ENCODE measurements around the gene ZNF438. TPM values are rescaled to one million over a fixed set of nuclear protein-coding genes. Genes with fewer than 3 reads are reported as not detected.

The ZNF438 gene
- total and polyA plus RNA-seq, 2 of the 8 experiments (the other 6 are each of a cell fraction or from before 2014, with no cell fraction given) = 0.95 to 1.7 TPM

DNA sequence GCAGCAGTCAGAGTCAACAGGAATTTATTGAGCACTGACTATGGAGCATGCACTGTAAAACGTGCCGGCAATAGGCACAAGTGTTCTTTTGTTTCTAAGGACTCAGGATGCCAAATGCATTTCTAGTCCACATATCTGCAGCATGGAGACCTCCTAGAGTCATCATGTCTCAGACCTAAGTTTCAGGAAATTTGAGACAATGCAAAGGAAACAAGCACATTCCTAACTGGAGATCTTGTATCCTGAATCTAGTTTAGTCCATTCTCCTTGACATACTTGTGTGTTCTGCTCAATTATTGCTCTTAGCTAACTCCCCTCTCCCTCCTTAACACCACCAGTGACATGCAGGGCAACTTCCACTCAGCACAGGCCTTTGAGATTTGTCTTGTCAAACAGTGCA is 173.2 kb downstream of the ZNF438 start:
- Histone ChIP-seq H3K27ac (ENCODE audit: low read depth, low read length) (no peak overlapping the region), H2BK12ac (ENCODE audit: low read depth, low read length) (no peak overlapping the region), H3K14ac (ENCODE audit: insufficient read length) (no peak overlapping the region), H2AFZ (ENCODE audit: low read length) (no peak overlapping the region), H2AK5ac (ENCODE audit: low read depth, low read length) (no peak overlapping the region), H3K9me3 (ENCODE audit: insufficient read depth in 2 of 2, low read depth in 1 of 2, low read length in 1 of 2) (no peaks in the 10 kb centered on the region), H3K79me1 (ENCODE audit: low read depth, low read length) (no peaks in the 10 kb centered on the region), H3K4me2 (ENCODE audit: insufficient read depth in 1 of 2, low read depth in 2 of 2, low read length in 2 of 2) (no peak overlapping the region), H3K9ac (replicated peaks in 1 of 4; ENCODE audit: extremely low read depth in 1 of 4, low read depth in 3 of 4, low read length in 3 of 4) (no peak overlapping the region), H3K79me2 (ENCODE audit: control insufficient read depth in 1 of 2, insufficient read depth in 2 of 2, low read length in 2 of 2) (no peaks in the 10 kb centered on the region), H3K4me1 (replicated peaks in 1 of 4; ENCODE audit: control insufficient read depth in 3 of 4, insufficient read depth in 4 of 4, low read length in 3 of 4) (peaks cover 0 to 7% (median 3%) of the 10 kb centered on the region in 4 experiments; a peak in 3 of 7 replicates), H2BK20ac (ENCODE audit: low read length) (no peak overlapping the region), H4K91ac (replicated peaks; ENCODE audit: insufficient read length, low read length) (no peak overlapping the region), H3K56ac (replicated peaks; ENCODE audit: insufficient read length, low read depth, low read length) (no peak overlapping the region), H3K4me3 (ENCODE audit: extremely low read depth in 1 of 4, insufficient read depth in 2 of 4, low read depth in 3 of 4, low read length in 4 of 4) (no peak overlapping the region), H2BK120ac (replicated peaks; ENCODE audit: low read depth, low read length) (no peak overlapping the region), H4K5ac (ENCODE audit: insufficient read length, low read depth, low read length) (no peak overlapping the region), H3K27me3 (replicated peaks in 1 of 4; ENCODE audit: control insufficient read depth in 3 of 4, extremely low read depth in 1 of 4, insufficient read depth in 3 of 4, low read length in 3 of 4) (no peaks in the 10 kb centered on the region), H3K36me3 (ENCODE audit: control insufficient read depth in 2 of 4, insufficient read depth in 4 of 4, low read length in 3 of 4) (no peaks in the 10 kb centered on the region), H3K23me2 (ENCODE audit: low read depth, low read length) (no peaks in the 10 kb centered on the region), H3K4ac (replicated peaks; ENCODE audit: insufficient read length, low read depth, low read length) (no peak overlapping the region), H3K18ac (ENCODE audit: extremely low read depth, low read length) (no peak overlapping the region), H3K23ac (ENCODE audit: insufficient read length) (no peak overlapping the region), H4K8ac (ENCODE audit: extremely low read depth, insufficient read depth, low read length) (no peak overlapping the region), H2BK5ac (ENCODE audit: low read depth, low read length) (no peak overlapping the region), H4K20me1 (replicated peaks in 1 of 2; ENCODE audit: control insufficient read depth in 1 of 2, insufficient read depth in 2 of 2, low read length in 2 of 2) (no peaks in the 10 kb centered on the region), H2BK15ac (ENCODE audit: low read length) (no peak overlapping the region)
- no peak for DNase-seq (ENCODE audit: low read depth in 1 of 2, low spot score in 2 of 2)
- whole genome bisulfite sequencing, 2 experiments (ENCODE audit: extremely low coverage in 1 of 2, insufficient coverage in 1 of 2, insufficient read length in 1 of 2, insufficient replicate concordance in 2 of 2, low coverage in 1 of 2, low lambda C conversion rate in 2 of 2, missing lambda C conversion rate in 1 of 2) = 83% methylated on average over 2 of the region's 2 CpGs; no CpG with 5 or more reads in 1 of the 2 experiments
- POLR2A ChIA-PET (ENCODE audit: partially characterized antibody) = interaction anchor here (1.4 kb wide), 1 partner anchor 8 kb away, joined by 5 read pairs; no protein-coding TSS in a partner anchor
- FAIRE-seq = no peak
- CTCF ChIA-PET (ENCODE audit: partially characterized antibody) = interaction anchor here (0.7 kb wide), 1 partner anchor 11 kb away, joined by 4 read pairs; no protein-coding TSS in a partner anchor
- TF ChIP-seq, protein P1, sequence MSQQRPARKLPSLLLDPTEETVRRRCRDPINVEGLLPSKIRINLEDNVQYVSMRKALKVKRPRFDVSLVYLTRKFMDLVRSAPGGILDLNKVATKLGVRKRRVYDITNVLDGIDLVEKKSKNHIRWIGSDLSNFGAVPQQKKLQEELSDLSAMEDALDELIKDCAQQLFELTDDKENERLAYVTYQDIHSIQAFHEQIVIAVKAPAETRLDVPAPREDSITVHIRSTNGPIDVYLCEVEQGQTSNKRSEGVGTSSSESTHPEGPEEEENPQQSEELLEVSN (IDR thresholded peaks at IDR 0.05) = no peak
- TF ChIP-seq POLR2A (IDR thresholded peaks at IDR 0.05; ENCODE audit: control extremely low read depth in 1 of 2, low read depth in 2 of 2, low read length in 2 of 2) (no peak), USF2 (IDR thresholded peaks at IDR 0.05; ENCODE audit: low read length) (no peak), ATF2 (IDR thresholded peaks at IDR 0.05; ENCODE audit: low read length) (no peak), TAF1 (IDR thresholded peaks at IDR 0.05; ENCODE audit: low read depth, low read length) (no peak), KDM4A (IDR thresholded peaks at IDR 0.05; ENCODE audit: low read depth, low read length, severe bottlenecking) (no peak), POU5F1 (IDR thresholded peaks at IDR 0.05; ENCODE audit: low read depth, low read length) (no peak), POLR2AphosphoS5 (IDR thresholded peaks at IDR 0.05; ENCODE audit: low read depth, low read length) (no peak), JUN (IDR thresholded peaks at IDR 0.05; ENCODE audit: low read depth, low read length) (no peak), RXRA (IDR thresholded peaks at IDR 0.05; ENCODE audit: insufficient read depth, low read depth, low read length) (no peak), SIN3A (conservative IDR thresholded peaks at IDR 0.05 in 1 of 2, IDR thresholded peaks at IDR 0.05 in 1 of 2; ENCODE audit: low read depth in 1 of 2, low read length in 2 of 2) (no peak)
